ENCODE results near the gene CHD8. TPM values are rescaled to one million over a fixed set of nuclear protein-coding genes. Genes with fewer than 3 reads are reported as not detected.

The CHD8 gene
- total RNA-seq, 1 donor from 2014 or later, result 149 TPM

DNA sequence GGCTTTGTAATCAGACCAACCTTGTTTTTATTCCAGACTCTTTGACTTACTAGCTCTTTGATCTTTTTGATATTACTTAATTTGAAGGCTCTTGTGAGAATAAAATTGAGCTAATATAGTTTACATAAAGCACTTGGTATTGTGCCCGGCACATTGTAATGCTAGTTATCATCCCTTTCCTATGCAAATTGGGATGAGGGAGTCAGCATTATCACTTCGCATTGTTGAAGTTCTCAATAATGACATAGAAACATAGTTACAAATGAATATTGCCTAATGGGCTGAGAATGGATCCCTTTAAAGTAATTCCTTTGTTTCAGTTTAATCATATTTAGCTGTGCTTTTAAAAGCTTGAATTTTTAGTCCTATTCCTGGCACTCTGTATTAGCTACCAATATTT, 108.7 kb downstream of the CHD8 start:
- no peak overlapping the region for H3K27ac Mint-ChIP-seq
- peaks cover 5% of the 10 kb centered on the region for H3K36me3 Mint-ChIP-seq (ENCODE audit: insufficient read depth)
- TF ChIP-seq, protein P1, sequence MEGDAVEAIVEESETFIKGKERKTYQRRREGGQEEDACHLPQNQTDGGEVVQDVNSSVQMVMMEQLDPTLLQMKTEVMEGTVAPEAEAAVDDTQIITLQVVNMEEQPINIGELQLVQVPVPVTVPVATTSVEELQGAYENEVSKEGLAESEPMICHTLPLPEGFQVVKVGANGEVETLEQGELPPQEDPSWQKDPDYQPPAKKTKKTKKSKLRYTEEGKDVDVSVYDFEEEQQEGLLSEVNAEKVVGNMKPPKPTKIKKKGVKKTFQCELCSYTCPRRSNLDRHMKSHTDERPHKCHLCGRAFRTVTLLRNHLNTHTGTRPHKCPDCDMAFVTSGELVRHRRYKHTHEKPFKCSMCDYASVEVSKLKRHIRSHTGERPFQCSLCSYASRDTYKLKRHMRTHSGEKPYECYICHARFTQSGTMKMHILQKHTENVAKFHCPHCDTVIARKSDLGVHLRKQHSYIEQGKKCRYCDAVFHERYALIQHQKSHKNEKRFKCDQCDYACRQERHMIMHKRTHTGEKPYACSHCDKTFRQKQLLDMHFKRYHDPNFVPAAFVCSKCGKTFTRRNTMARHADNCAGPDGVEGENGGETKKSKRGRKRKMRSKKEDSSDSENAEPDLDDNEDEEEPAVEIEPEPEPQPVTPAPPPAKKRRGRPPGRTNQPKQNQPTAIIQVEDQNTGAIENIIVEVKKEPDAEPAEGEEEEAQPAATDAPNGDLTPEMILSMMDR (IDR thresholded peaks at IDR 0.05; ENCODE audit: unreplicated experiment), result no peak
- H3K9me3 Mint-ChIP-seq (ENCODE audit: low read depth), result no peaks in the 10 kb centered on the region
- DNase-seq (ENCODE audit: low spot score, unreplicated experiment), result no peak
- H3K4me3 Mint-ChIP-seq (ENCODE audit: low read depth), result no peak overlapping the region
- no peaks in the 10 kb centered on the region for H3K4me1 Mint-ChIP-seq (ENCODE audit: low read depth)
- no peaks in the 10 kb centered on the region for H3K27me3 Mint-ChIP-seq

DNA sequence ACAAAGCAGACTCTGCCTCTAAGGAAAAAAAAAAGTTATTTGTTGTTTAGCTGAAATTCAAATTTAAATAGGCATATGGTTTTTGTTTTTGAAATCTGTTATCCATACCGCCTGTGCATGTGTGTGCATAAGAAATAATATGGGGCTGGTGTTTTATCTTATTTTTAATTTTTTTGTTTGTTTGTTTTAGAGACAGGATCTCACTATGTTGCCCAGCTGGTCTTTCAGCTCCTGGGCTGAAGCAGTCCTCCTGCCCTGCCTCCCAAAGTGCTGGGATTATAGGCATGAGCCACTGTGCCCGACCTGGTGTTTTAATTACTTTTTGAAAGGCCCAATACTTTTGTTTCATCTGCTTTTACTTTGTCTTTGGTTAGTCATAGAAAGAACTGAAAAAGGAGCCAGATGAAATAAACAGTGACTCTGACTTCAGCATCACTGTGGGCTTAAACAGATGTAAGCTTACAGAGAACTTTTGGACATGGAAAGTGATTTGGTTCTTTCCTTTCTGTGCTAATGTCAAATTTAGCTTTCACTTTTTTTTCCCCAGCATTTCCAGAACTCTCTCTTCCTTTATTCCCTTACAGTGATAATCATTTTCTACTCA, 109.3 kb downstream of the CHD8 start:
- Mint-ChIP-seq H3K9me3 (ENCODE audit: low read depth) (no peaks in the 10 kb centered on the region), H3K27ac (no peak overlapping the region)

DNA sequence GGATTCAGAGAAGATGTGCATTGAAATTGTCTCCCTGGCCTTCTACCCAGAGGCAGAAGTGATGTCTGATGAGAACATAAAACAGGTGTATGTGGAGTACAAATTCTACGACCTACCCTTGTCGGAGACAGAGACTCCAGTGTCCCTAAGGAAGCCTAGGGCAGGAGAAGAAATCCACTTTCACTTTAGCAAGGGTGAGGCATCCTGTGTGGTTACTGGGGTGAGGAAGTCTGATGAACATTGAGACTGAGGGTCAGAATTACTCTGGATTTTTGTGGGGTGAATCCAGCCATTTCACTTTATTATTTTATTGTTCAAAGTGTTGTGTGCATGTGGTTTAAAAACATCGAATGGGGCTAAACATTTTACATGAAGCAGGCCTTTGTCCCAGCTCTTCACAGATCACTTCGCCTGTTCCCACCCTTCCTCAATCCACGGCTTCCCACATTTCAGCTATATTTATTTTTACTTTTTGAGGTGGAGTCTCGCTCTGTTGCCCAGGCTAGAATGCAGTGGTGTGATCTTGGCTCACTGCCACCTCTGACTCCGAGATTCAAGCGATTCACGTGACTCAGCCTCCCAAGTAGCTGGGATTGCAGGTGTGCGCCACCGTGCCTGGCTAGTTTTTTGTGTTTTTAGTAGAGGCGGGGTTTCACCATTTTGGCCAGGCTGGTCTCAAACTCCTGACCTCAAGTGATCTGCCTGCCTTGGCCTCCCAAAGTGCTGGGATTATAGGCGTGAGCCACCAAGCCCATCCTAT, 112.7 kb downstream of the CHD8 start:
- TF ChIP-seq, protein P1 (IDR thresholded peaks at IDR 0.05; ENCODE audit: unreplicated experiment), result no peak
- Mint-ChIP-seq H3K4me3 (ENCODE audit: low read depth) (no peak overlapping the region), H3K27me3 (no peaks in the 10 kb centered on the region), H3K4me1 (ENCODE audit: low read depth) (no peaks in the 10 kb centered on the region), H3K9me3 (ENCODE audit: low read depth) (no peaks in the 10 kb centered on the region), H3K36me3 (ENCODE audit: insufficient read depth) (no peaks in the 10 kb centered on the region), H3K27ac (no peak overlapping the region)
- no peak for DNase-seq (ENCODE audit: low spot score, unreplicated experiment)

More for the DNA sequence above, 109.3 kb downstream of the CHD8 start:
- no peak overlapping the region for H3K4me3 Mint-ChIP-seq (ENCODE audit: low read depth)
- no peak for DNase-seq (ENCODE audit: low spot score, unreplicated experiment)
- H3K27me3 Mint-ChIP-seq, result no peaks in the 10 kb centered on the region
- no peaks in the 10 kb centered on the region for H3K36me3 Mint-ChIP-seq (ENCODE audit: insufficient read depth)
- no peaks in the 10 kb centered on the region for H3K4me1 Mint-ChIP-seq (ENCODE audit: low read depth)
- TF ChIP-seq, protein P1 (IDR thresholded peaks at IDR 0.05; ENCODE audit: unreplicated experiment), result no peak

Other genes starting within 250 kb of the CHD8 start
- 676 and 690 TPM in 2 replicates for gene HNRNPC, start 186.7 kb downstream of the CHD8 start, total RNA-seq
- gene RPGRIP1, start 176.0 kb downstream of the CHD8 start, total RNA-seq, result 0.19 and 0.58 TPM in 2 replicates
- gene SUPT16H, start 72.1 kb downstream of the CHD8 start, total RNA-seq, result 106 and 108 TPM in 2 replicates
- 41.0 and 45.2 TPM in 2 replicates for gene RAB2B, start 20.8 kb upstream of the CHD8 start, total RNA-seq
- gene TOX4, start 21.1 kb upstream of the CHD8 start, total RNA-seq, result 65.1 and 71.8 TPM in 2 replicates
- 82.6 and 82.7 TPM in 2 replicates for gene METTL3, start 55.2 kb upstream of the CHD8 start, total RNA-seq
- 83.5 and 89.2 TPM in 2 replicates for gene SALL2, start 70.2 kb upstream of the CHD8 start, total RNA-seq
- not detected in 2 replicates for gene OR10G3, start 124.0 kb upstream of the CHD8 start, total RNA-seq
- gene OR10G2, start 178.8 kb upstream of the CHD8 start, total RNA-seq, result not detected in 2 replicates
- not detected in 2 replicates for gene OR4E2, start 197.7 kb upstream of the CHD8 start, total RNA-seq
- not detected in 2 replicates for gene OR4E1, start 217.7 kb upstream of the CHD8 start, total RNA-seq